Naive B cell (primary cell): ENCODE measurements around the gene CNOT2. TPM values are rescaled to one million over a fixed set of nuclear protein-coding genes. Genes with fewer than 3 reads are reported as not detected.
"Not testable (repeated sequence)": the region's sequence is repeated elsewhere in the genome, so short reads cannot be mapped to it uniquely, and the experiment has no call there.

Source experiments
- ATAC-seq, 2 donors: fragments of 150-1000 bp; cut with Tn5 transposase; 2 replicates each; pipeline ENCODE4 v1.10.0; 2021; ENCODE audit warnings: low read depth in 2 of 2, mild to moderate bottlenecking in 2 of 2, moderate library complexity in 2 of 2
- DNase-seq: peaks from one replicate; pipeline ENCODE4 v3.0.0; 2022
- H3K27ac Mint-ChIP-seq, 6 donors: one replicate each; pipeline ENCODE4 v1.8.0; 2020 to 2022; ENCODE audit warnings: mild to moderate bottlenecking in 6 of 6, mixed read lengths in 6 of 6, moderate library complexity in 5 of 6, inconsistent platforms in 2 of 6
- H3K27me3 Mint-ChIP-seq, 3 donors: one replicate each; pipeline ENCODE4 v1.8.0; 2021 to 2022; ENCODE audit warnings: mixed read lengths in 3 of 3, mild to moderate bottlenecking in 1 of 3
- H3K36me3 Mint-ChIP-seq, 2 donors: one replicate each; pipeline ENCODE4 v1.8.0; 2020 to 2022; ENCODE audit warnings: mixed read lengths in 2 of 2, inconsistent platforms in 1 of 2, mild to moderate bottlenecking in 1 of 2
- H3K4me1 Mint-ChIP-seq, 3 donors: one replicate each; pipeline ENCODE4 v1.8.0; 2020 to 2022; ENCODE audit warnings: mixed read lengths in 3 of 3, inconsistent platforms in 1 of 3, mild to moderate bottlenecking in 1 of 3, moderate library complexity in 1 of 3
- H3K4me3 Mint-ChIP-seq, 8 donors: one replicate each; pipeline ENCODE4 v1.8.0; 2020 to 2022; ENCODE audit warnings: mild to moderate bottlenecking in 8 of 8, mixed read lengths in 8 of 8, moderate library complexity in 8 of 8, inconsistent platforms in 2 of 8
- H3K9me3 Mint-ChIP-seq, 7 donors: one replicate each; pipeline ENCODE4 v1.8.0; 2020 to 2022; ENCODE audit warnings: mixed read lengths in 7 of 7, mild to moderate bottlenecking in 5 of 7, inconsistent platforms in 2 of 7, moderate library complexity in 1 of 7
- polyA plus RNA-seq, 6 donors: library from polyadenylated mRNA; unstranded; fragments of 300-500 nt; fragmentation: Illumina TruSeq; gene quantifications; one replicate each; pipeline ENCODE4 v1.2.3, GENCODE V29; 2021; ENCODE audit warnings: low read depth in 6 of 6

Gene CNOT2
- polyA plus RNA-seq, 6 donors from 2014 or later, result 95.9 to 133 (median 114) TPM

- ATAC-seq, result no peak
- Mint-ChIP-seq H3K27me3 (no peaks in the 10 kb centered on the region), H3K36me3 (peaks cover 16 to 22% of the 10 kb centered on the region in 2 donors), H3K4me3 (no peak overlapping the region), H3K9me3 (no peaks in the 10 kb centered on the region), H3K4me1 (peaks cover 26 to 57% (median 31%) of the 10 kb centered on the region in 3 donors), H3K27ac (peak overlapping the region in 1 of 6 donors; percentile 5)
- DNase-seq, result no peak
Measured at GRCh38 chr12:70288817-70289216, 45.6 kb downstream of the CNOT2 start.

GRCh38 chr12:70290116-70290515, 46.9 kb downstream of the CNOT2 start:
- H3K36me3 Mint-ChIP-seq, result peaks cover 16 to 27% of the 10 kb centered on the region in 2 donors
- ATAC-seq (peak in 1 of 2 donors; percentile 27), DNase-seq (no peak)
- peaks cover 26 to 62% (median 30%) of the 10 kb centered on the region in 3 donors for H3K4me1 Mint-ChIP-seq
- H3K9me3 Mint-ChIP-seq, result no peaks in the 10 kb centered on the region
- no peak overlapping the region for H3K27ac Mint-ChIP-seq
- H3K4me3 Mint-ChIP-seq, result no peak overlapping the region
- H3K27me3 Mint-ChIP-seq, result no peaks in the 10 kb centered on the region

GRCh38 chr12:70292017-70292776, 49.0 kb downstream of the CNOT2 start:
- Mint-ChIP-seq H3K4me1 (peaks cover 20 to 52% (median 26%) of the 10 kb centered on the region in 3 donors), H3K36me3 (peaks cover 8 to 20% of the 10 kb centered on the region in 2 donors), H3K4me3 (no peak overlapping the region), H3K9me3 (no peaks in the 10 kb centered on the region), H3K27me3 (no peaks in the 10 kb centered on the region), H3K27ac (peak overlapping the region in 3 of 6 donors; percentile 29 to 93 (median 78))
- ATAC-seq, result no peak
- DNase-seq, result no peak

- not testable (repeated sequence) for DNase-seq, H3K27me3 Mint-ChIP-seq
- H3K4me3 Mint-ChIP-seq, result peak overlapping the region in 2 of 8 donors; percentile 21 to 59
- peak overlapping the region in 1 of 6 donors; percentile 74 for H3K27ac Mint-ChIP-seq
- H3K36me3 Mint-ChIP-seq, result peaks cover 6 to 13% of the 10 kb centered on the region in 2 donors
- peak in 1 of 2 donors; percentile 34 for ATAC-seq
- H3K9me3 Mint-ChIP-seq, result peaks cover 0 to 13% (median 2%) of the 10 kb centered on the region in 7 donors
- H3K4me1 Mint-ChIP-seq, result peaks cover 14 to 45% (median 29%) of the 10 kb centered on the region in 3 donors
Measured at GRCh38 chr12:70304684-70305555, 61.7 kb downstream of the CNOT2 start.

- Mint-ChIP-seq H3K4me1 (peaks cover 14 to 46% (median 29%) of the 10 kb centered on the region in 3 donors), H3K27me3 (no peaks in the 10 kb centered on the region), H3K4me3 (no peak overlapping the region), H3K36me3 (peaks cover 6 to 13% of the 10 kb centered on the region in 2 donors), H3K9me3 (peaks cover 0 to 11% (median 2%) of the 10 kb centered on the region in 7 donors), H3K27ac (no peak overlapping the region)
- ATAC-seq (no peak), DNase-seq (no peak)
Measured at GRCh38 chr12:70305794-70306193, 62.6 kb downstream of the CNOT2 start.

- Mint-ChIP-seq H3K4me3 (no peak overlapping the region), H3K27me3 (no peaks in the 10 kb centered on the region), H3K27ac (no peak overlapping the region), H3K9me3 (peaks cover 0 to 11% (median 2%) of the 10 kb centered on the region in 7 donors), H3K4me1 (peaks cover 14 to 38% (median 23%) of the 10 kb centered on the region in 3 donors), H3K36me3 (peaks cover 6 to 13% of the 10 kb centered on the region in 2 donors)
- DNase-seq (no peak), ATAC-seq (no peak)
Measured at GRCh38 chr12:70306676-70307075, 63.4 kb downstream of the CNOT2 start.

- peaks cover 6 to 13% of the 10 kb centered on the region in 2 donors for H3K36me3 Mint-ChIP-seq
- peaks cover 0 to 10% (median 2%) of the 10 kb centered on the region in 7 donors for H3K9me3 Mint-ChIP-seq
- no peak overlapping the region for H3K4me3 Mint-ChIP-seq
- peak overlapping the region in 1 of 6 donors; percentile 11 for H3K27ac Mint-ChIP-seq
- peaks cover 15 to 39% (median 23%) of the 10 kb centered on the region in 3 donors for H3K4me1 Mint-ChIP-seq
- no peaks in the 10 kb centered on the region for H3K27me3 Mint-ChIP-seq
- DNase-seq, result no peak
- ATAC-seq, result no peak
Measured at GRCh38 chr12:70307868-70308267, 64.6 kb downstream of the CNOT2 start.

GRCh38 chr12:70309348-70309747, 66.1 kb downstream of the CNOT2 start:
- ATAC-seq (no peak), DNase-seq (no peak)
- Mint-ChIP-seq H3K27me3 (no peaks in the 10 kb centered on the region), H3K4me1 (peaks cover 13 to 34% (median 14%) of the 10 kb centered on the region in 3 donors), H3K9me3 (peaks cover 0 to 2% (median 0%) of the 10 kb centered on the region in 7 donors), H3K27ac (no peak overlapping the region), H3K36me3 (peaks cover 0 to 2% of the 10 kb centered on the region in 2 donors), H3K4me3 (no peak overlapping the region)

GRCh38 chr12:70314145-70314544, 70.9 kb downstream of the CNOT2 start:
- Mint-ChIP-seq H3K4me3 (no peak overlapping the region), H3K4me1 (peaks cover 29 to 44% (median 32%) of the 10 kb centered on the region in 3 donors), H3K27me3 (no peaks in the 10 kb centered on the region), H3K36me3 (no peaks in the 10 kb centered on the region), H3K27ac (peak overlapping the region in 4 of 6 donors; percentile 6 to 22 (median 12)), H3K9me3 (no peaks in the 10 kb centered on the region)
- ATAC-seq (no peak), DNase-seq (no peak)

- DNase-seq (peak; percentile 25), ATAC-seq (peak; percentile 79 to 83)
- Mint-ChIP-seq H3K27me3 (no peaks in the 10 kb centered on the region), H3K27ac (peak overlapping the region in 4 of 6 donors; percentile 8 to 29 (median 16)), H3K9me3 (no peaks in the 10 kb centered on the region), H3K4me1 (peaks cover 32 to 41% (median 33%) of the 10 kb centered on the region in 3 donors), H3K36me3 (peaks cover 0 to 3% of the 10 kb centered on the region in 2 donors), H3K4me3 (peak overlapping the region in 4 of 8 donors; percentile 10 to 50 (median 23))
Measured at GRCh38 chr12:70317781-70318180, 74.5 kb downstream of the CNOT2 start.

- no peak overlapping the region for H3K27ac Mint-ChIP-seq
- peaks cover 7 to 9% of the 10 kb centered on the region in 2 donors for H3K36me3 Mint-ChIP-seq
Measured at GRCh38 chr12:70319605-70320004, 76.4 kb downstream of the CNOT2 start.

GRCh38 chr12:70321191-70321590, 78.0 kb downstream of the CNOT2 start:
- Mint-ChIP-seq H3K4me1 (peaks cover 17 to 34% (median 18%) of the 10 kb centered on the region in 3 donors), H3K27me3 (no peaks in the 10 kb centered on the region), H3K4me3 (no peak overlapping the region), H3K27ac (no peak overlapping the region), H3K9me3 (no peaks in the 10 kb centered on the region), H3K36me3 (peaks cover 7 to 9% of the 10 kb centered on the region in 2 donors)
- DNase-seq, result no peak
- no peak for ATAC-seq

More at GRCh38 chr12:70319605-70320004, 76.4 kb downstream of the CNOT2 start:
- Mint-ChIP-seq H3K4me3 (no peak overlapping the region), H3K9me3 (no peaks in the 10 kb centered on the region), H3K4me1 (peaks cover 28 to 39% (median 29%) of the 10 kb centered on the region in 3 donors), H3K27me3 (no peaks in the 10 kb centered on the region)
- no peak for ATAC-seq
- DNase-seq, result no peak

- peak overlapping the region in 1 of 6 donors; percentile 7 for H3K27ac Mint-ChIP-seq
- no peak overlapping the region for H3K4me3 Mint-ChIP-seq
- H3K27me3 Mint-ChIP-seq, result no peaks in the 10 kb centered on the region
- H3K9me3 Mint-ChIP-seq, result peaks cover 0 to 4% (median 0%) of the 10 kb centered on the region in 7 donors
- ATAC-seq (no peak), DNase-seq (no peak)
- peaks cover 0 to 7% (median 7%) of the 10 kb centered on the region in 3 donors for H3K4me1 Mint-ChIP-seq
- peaks cover 8 to 14% of the 10 kb centered on the region in 2 donors for H3K36me3 Mint-ChIP-seq
Measured at GRCh38 chr12:70327541-70327940, 84.3 kb downstream of the CNOT2 start.
